HG03280 (cell line): ENCODE measurements around the gene HOXA11.

Experiments used
- ATAC-seq: cut with Tn5 transposase; IDR thresholded peaks from one replicate; pipeline ENCODE4 v1.9.1; 2021; ENCODE audit warnings: mild to moderate bottlenecking, moderate library complexity; ENCODE audit not compliant: unreplicated experiment

Gene HOXA11

GRCh38 chr7:27182285-27182841 lies 2.7 kb downstream of the HOXA11 start:
- ATAC-seq, result no peak

- no peak for ATAC-seq
Observed at GRCh38 chr7:27181795-27182275, 3.2 kb downstream of the HOXA11 start.

- no peak for ATAC-seq
Observed at GRCh38 chr7:27180431-27181420, 4.3 kb downstream of the HOXA11 start.

- no peak for ATAC-seq
Observed at GRCh38 chr7:27179503-27180430, 5.3 kb downstream of the HOXA11 start.

GRCh38 chr7:27179030-27179429 lies 6.0 kb downstream of the HOXA11 start:
- ATAC-seq, result no peak

GRCh38 chr7:27178366-27178765 lies 6.7 kb downstream of the HOXA11 start:
- no peak for ATAC-seq

GRCh38 chr7:27177795-27178320 lies 7.2 kb downstream of the HOXA11 start:
- no peak for ATAC-seq

- ATAC-seq, result no peak
Observed at GRCh38 chr7:27176962-27177794, 7.9 kb downstream of the HOXA11 start.

GRCh38 chr7:27176524-27176845 lies 8.5 kb downstream of the HOXA11 start:
- ATAC-seq, result no peak

- ATAC-seq, result no peak
Observed at GRCh38 chr7:27175626-27176523, 9.2 kb downstream of the HOXA11 start.

GRCh38 chr7:27174874-27175625 lies 10.0 kb downstream of the HOXA11 start:
- no peak for ATAC-seq

- ATAC-seq, result no peak
Observed at GRCh38 chr7:27173956-27174873, 10.8 kb downstream of the HOXA11 start, which contains the start of gene HOXA10. Gene HOXA10, minus strand, starts transcription at chr7:27174320. Its CDS starts 14 bp downstream, at chr7:27174306.

- no peak for ATAC-seq
Observed at GRCh38 chr7:27173511-27173955, 11.5 kb downstream of the HOXA11 start.

GRCh38 chr7:27172823-27173510 lies 12.1 kb downstream of the HOXA11 start:
- no peak for ATAC-seq

- no peak for ATAC-seq
Observed at GRCh38 chr7:27172315-27172774, 12.7 kb downstream of the HOXA11 start.

GRCh38 chr7:27171637-27172314 lies 13.3 kb downstream of the HOXA11 start:
- ATAC-seq, result no peak
